Activated CD4-positive, alpha-beta memory T cell treated with anti-CD3 and anti-CD28 coated beads for 36 hours (primary cell): ENCODE measurements around the gene KTI12. TPM values are rescaled to one million over a fixed set of nuclear protein-coding genes. Genes with fewer than 3 reads are reported as not detected.
"Not testable (repeated sequence)": the region's sequence is repeated elsewhere in the genome, so short reads cannot be mapped to it uniquely, and the experiment has no call there.

ENCODE experiments used
- CTCF ChIA-PET: fragments of 350-600 bp; sonication (Branson Sonifier 250); formaldehyde crosslinking; loops from one replicate; lab custom pipeline; 2021; ENCODE audit warnings: antibody characterized with exemption, inconsistent platforms; lab: Charles Lee
- POLR2A ChIA-PET: fragments of 350-600 bp; sonication (Branson Sonifier 250); formaldehyde crosslinking; loops from one replicate; lab custom pipeline; 2021; ENCODE audit warnings: antibody characterized with exemption; lab: Charles Lee
- DNase-seq: peaks from one replicate; pipeline ENCODE4 v3.0.0-alpha.2; 2020
- H3K27ac Mint-ChIP-seq: one replicate; pipeline ENCODE4 v1.8.0; 2021; ENCODE audit warnings: mixed read lengths
- H3K27me3 Mint-ChIP-seq: one replicate; pipeline ENCODE4 v1.8.0; 2021; ENCODE audit warnings: mixed read lengths
- H3K36me3 Mint-ChIP-seq: one replicate; pipeline ENCODE4 v1.8.0; 2021; ENCODE audit warnings: mixed read lengths
- H3K4me1 Mint-ChIP-seq: one replicate; pipeline ENCODE4 v1.8.0; 2021; ENCODE audit warnings: low read depth, mixed read lengths
- H3K4me3 Mint-ChIP-seq: one replicate; pipeline ENCODE4 v1.8.0; 2021; ENCODE audit warnings: mild to moderate bottlenecking, mixed read lengths
- H3K9me3 Mint-ChIP-seq: one replicate; pipeline ENCODE4 v1.8.0; 2021; ENCODE audit warnings: mixed read lengths
- intact Hi-C: fragments of 100-400 bp; cut with micrococcal nuclease; formaldehyde crosslinking; loops from one replicate; pipeline ENCODE4 v1.15.1; 2023
- total RNA-seq, 2 experiments: library from RNA; stranded (reverse); gene quantifications; one replicate each; pipeline ENCODE4 v1.2.3, GENCODE V29; 2021

Gene KTI12
- 10 to 100 TPM; 11.2 to 12.6 TPM for total RNA-seq

- Mint-ChIP-seq H3K27ac (peak within 1 kb of the TSS; percentile 74), H3K4me1 (peaks cover 31% of the 10 kb centered on the region), H3K4me3 (peak within 1 kb of the TSS; percentile 93), H3K27me3 (no peaks in the 10 kb centered on the region), H3K9me3 (no peaks in the 10 kb centered on the region), H3K36me3 (peaks cover 24% of the 10 kb centered on the region)
- CTCF ChIA-PET: interaction anchor here (0.8 to 1.3 kb wide), 3 partner anchors 22 to 263 kb away, joined by 3 to 5 read pairs (median 3); partner anchors contain the start of genes BTF3L4 and TXNDC12
- intact Hi-C loops: loop anchor here (1.0 kb wide), 1 partner anchor 23 kb away; the partner anchor contains the start of gene BTF3L4
- POLR2A ChIA-PET: interaction anchor here (1.3 to 2.0 kb wide), 2 partner anchors 22 to 155 kb away, joined by 5 to 15 read pairs; partner anchors contain the start of genes BTF3L4, NRDC and TXNDC12
- DNase-seq: peak; percentile 91
These were observed at the start of gene KTI12 for GRCh38 chr1:52033190-52034049. TSS of gene KTI12 (minus strand) at chr1:52033810. CDS start at chr1:52033761, 49 bp downstream.

GRCh38 chr1:52080014-52080415, 46.4 kb upstream of the KTI12 start:
- no peak overlapping the region for H3K4me3 Mint-ChIP-seq
- H3K27me3 Mint-ChIP-seq: no peaks in the 10 kb centered on the region
- intact Hi-C loops: no loop called here
- no peak for DNase-seq
- CTCF ChIA-PET: no interaction called here
- H3K36me3 Mint-ChIP-seq: peaks cover 5% of the 10 kb centered on the region
- H3K4me1 Mint-ChIP-seq: peaks cover 5% of the 10 kb centered on the region
- POLR2A ChIA-PET: no interaction called here
- no peaks in the 10 kb centered on the region for H3K9me3 Mint-ChIP-seq
- no peak overlapping the region for H3K27ac Mint-ChIP-seq

GRCh38 chr1:52077277-52077676, 43.7 kb upstream of the KTI12 start:
- CTCF ChIA-PET, H3K9me3 Mint-ChIP-seq, H3K36me3 Mint-ChIP-seq, H3K4me1 Mint-ChIP-seq, H3K4me3 Mint-ChIP-seq, DNase-seq, H3K27ac Mint-ChIP-seq, H3K27me3 Mint-ChIP-seq, intact Hi-C loops: not testable (repeated sequence)
- POLR2A ChIA-PET: interaction anchor here (0.6 kb wide), 1 partner anchor 19 kb away, joined by 3 read pairs; no protein-coding TSS in a partner anchor

GRCh38 chr1:52072291-52072690, 38.7 kb upstream of the KTI12 start:
- Mint-ChIP-seq H3K4me3 (no peak overlapping the region), H3K36me3 (peaks cover 13% of the 10 kb centered on the region), H3K4me1 (peaks cover 8% of the 10 kb centered on the region), H3K9me3 (no peaks in the 10 kb centered on the region), H3K27me3 (no peaks in the 10 kb centered on the region), H3K27ac (no peak overlapping the region)
- intact Hi-C loops: no loop called here
- ChIA-PET POLR2A (no interaction called here), CTCF (no interaction called here)
- no peak for DNase-seq

- H3K27me3 Mint-ChIP-seq: no peaks in the 10 kb centered on the region
- ChIA-PET CTCF (no interaction called here), POLR2A (no interaction called here)
- H3K4me3 Mint-ChIP-seq: no peak overlapping the region
- no peak overlapping the region for H3K27ac Mint-ChIP-seq
- H3K4me1 Mint-ChIP-seq: peaks cover 8% of the 10 kb centered on the region
- H3K9me3 Mint-ChIP-seq: no peaks in the 10 kb centered on the region
- peaks cover 13% of the 10 kb centered on the region for H3K36me3 Mint-ChIP-seq
- intact Hi-C loops: no loop called here
- no peak for DNase-seq
These were observed 37.1 kb upstream of the KTI12 start for GRCh38 chr1:52070704-52071103.

- ChIA-PET CTCF (no interaction called here), POLR2A (no interaction called here)
- intact Hi-C loops: no loop called here
- DNase-seq: no peak
- Mint-ChIP-seq H3K9me3 (no peaks in the 10 kb centered on the region), H3K27ac (no peak overlapping the region), H3K36me3 (peaks cover 25% of the 10 kb centered on the region), H3K4me1 (peaks cover 25% of the 10 kb centered on the region), H3K4me3 (no peak overlapping the region), H3K27me3 (no peaks in the 10 kb centered on the region)
These were observed 29.6 kb upstream of the KTI12 start for GRCh38 chr1:52063192-52063591.

GRCh38 chr1:52060822-52061221, 27.2 kb upstream of the KTI12 start:
- Mint-ChIP-seq H3K9me3 (no peaks in the 10 kb centered on the region), H3K36me3 (peaks cover 27% of the 10 kb centered on the region), H3K27me3 (no peaks in the 10 kb centered on the region), H3K27ac (no peak overlapping the region), H3K4me3 (no peak overlapping the region), H3K4me1 (peaks cover 36% of the 10 kb centered on the region)
- intact Hi-C loops: no loop called here
- no peak for DNase-seq
- ChIA-PET POLR2A (interaction anchor here (0.6 to 1.3 kb wide), 2 partner anchors 79 to 468 kb away, joined by 3 read pairs; no protein-coding TSS in a partner anchor), CTCF (no interaction called here)

GRCh38 chr1:52059888-52060287, 26.3 kb upstream of the KTI12 start:
- H3K4me1 Mint-ChIP-seq: peaks cover 36% of the 10 kb centered on the region
- H3K27ac Mint-ChIP-seq: no peak overlapping the region
- intact Hi-C loops: loop anchor here (10.0 kb wide), 1 partner anchor 575 kb away; the partner anchor contains the start of gene SHISAL2A
- H3K36me3 Mint-ChIP-seq: peaks cover 30% of the 10 kb centered on the region
- no peak for DNase-seq
- ChIA-PET CTCF (no interaction called here), POLR2A (interaction anchor here (1.3 kb wide), 1 partner anchor 80 kb away, joined by 3 read pairs; no protein-coding TSS in a partner anchor)
- no peaks in the 10 kb centered on the region for H3K27me3 Mint-ChIP-seq
- no peak overlapping the region for H3K4me3 Mint-ChIP-seq
- H3K9me3 Mint-ChIP-seq: no peaks in the 10 kb centered on the region

- CTCF ChIA-PET: no interaction called here
- Mint-ChIP-seq H3K4me3 (no peak overlapping the region), H3K36me3 (peaks cover 31% of the 10 kb centered on the region), H3K27me3 (no peaks in the 10 kb centered on the region), H3K9me3 (no peaks in the 10 kb centered on the region), H3K4me1 (peaks cover 36% of the 10 kb centered on the region), H3K27ac (peak overlapping the region; percentile 10)
- POLR2A ChIA-PET: interaction anchor here (0.6 kb wide), 1 partner anchor 23 kb away, joined by 3 read pairs; no protein-coding TSS in a partner anchor
- intact Hi-C loops: loop anchor here (10.0 kb wide), 1 partner anchor 575 kb away; the partner anchor contains the start of gene SHISAL2A
- no peak for DNase-seq
These were observed 25.7 kb upstream of the KTI12 start for GRCh38 chr1:52059321-52059720.

GRCh38 chr1:52057876-52058415, 24.3 kb upstream of the KTI12 start:
- POLR2A ChIA-PET: no interaction called here
- Mint-ChIP-seq H3K27me3 (no peaks in the 10 kb centered on the region), H3K4me3 (peak overlapping the region; percentile 94), H3K9me3 (no peaks in the 10 kb centered on the region), H3K4me1 (peaks cover 43% of the 10 kb centered on the region), H3K27ac (no peak overlapping the region), H3K36me3 (peaks cover 25% of the 10 kb centered on the region)
- no peak for DNase-seq
- CTCF ChIA-PET: interaction anchor here (1.5 kb wide), 1 partner anchor 178 kb away, joined by 3 read pairs; no protein-coding TSS in a partner anchor
- intact Hi-C loops: loop anchor here (2.0 to 10.0 kb wide), 2 partner anchors 83 to 577 kb away; partner anchors contain the start of gene SHISAL2A

GRCh38 chr1:52057255-52057654, 23.6 kb upstream of the KTI12 start:
- H3K27me3 Mint-ChIP-seq: no peaks in the 10 kb centered on the region
- H3K4me3 Mint-ChIP-seq: peak overlapping the region; percentile 94
- H3K36me3 Mint-ChIP-seq: peaks cover 20% of the 10 kb centered on the region
- H3K27ac Mint-ChIP-seq: peak overlapping the region; percentile 98
- intact Hi-C loops: loop anchor here (2.0 to 10.0 kb wide), 2 partner anchors 84 to 578 kb away; partner anchors contain the start of gene SHISAL2A
- no peak for DNase-seq
- peaks cover 49% of the 10 kb centered on the region for H3K4me1 Mint-ChIP-seq
- CTCF ChIA-PET: interaction anchor here (1.5 kb wide), 1 partner anchor 178 kb away, joined by 3 read pairs; no protein-coding TSS in a partner anchor
- H3K9me3 Mint-ChIP-seq: no peaks in the 10 kb centered on the region
- POLR2A ChIA-PET: interaction anchor here (2.6 kb wide), 1 partner anchor 24 kb away, joined by 15 read pairs; the partner anchor contains the start of gene KTI12
